ENCODE measurements around the gene SMTNL1.

SMTNL1 gene

DNA sequence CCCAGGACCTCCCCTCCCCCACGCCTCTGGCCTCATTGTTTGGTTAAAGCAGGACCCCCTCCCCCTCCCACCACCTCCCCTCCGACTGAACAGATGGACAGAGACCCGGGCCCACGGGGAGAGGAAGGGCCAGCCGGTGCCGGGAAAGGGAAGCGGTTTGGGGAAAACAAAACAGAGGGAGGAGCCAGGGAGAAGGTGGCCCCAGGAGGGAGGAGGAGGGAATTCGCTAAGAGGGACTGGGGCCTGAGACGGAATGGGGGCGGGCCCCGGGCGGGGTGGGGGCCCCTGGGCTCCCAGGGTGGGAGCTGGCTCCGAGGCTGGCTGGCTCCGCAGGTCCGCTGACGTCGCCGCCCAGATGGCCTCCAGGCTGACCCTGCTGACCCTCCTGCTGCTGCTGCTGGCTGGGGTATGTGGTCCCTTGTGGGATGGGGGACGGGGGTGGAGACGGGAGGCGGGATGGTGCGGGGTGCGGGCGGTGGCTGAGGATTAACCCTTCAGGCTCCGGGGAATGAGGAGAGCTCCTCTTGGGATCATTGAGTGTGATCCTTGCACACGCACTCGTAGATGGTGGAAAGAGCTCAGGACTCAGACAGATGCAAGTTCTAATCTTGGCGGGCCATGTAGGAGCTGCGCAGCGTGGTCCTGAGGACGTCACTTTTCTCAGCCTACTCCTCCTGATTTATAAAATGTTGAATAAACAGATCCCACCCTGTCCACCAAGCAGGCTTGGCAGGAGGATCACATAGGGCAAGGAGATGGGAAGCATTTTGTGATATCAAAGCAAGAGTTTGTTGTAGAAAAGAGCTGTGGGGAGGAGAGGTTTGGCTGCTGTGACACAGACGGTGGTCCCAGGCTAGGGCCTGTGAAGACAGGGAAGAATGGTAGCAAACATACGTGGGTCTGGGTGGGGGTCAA, 60.8 kb downstream of the SMTNL1 start:
- H3K4me3 ChIP-seq (ENCODE audit: control insufficient read depth in 1 of 7, extremely low read depth in 1 of 7, insufficient read depth in 4 of 7, low read depth in 2 of 7, low read length in 6 of 7) = peak overlapping the region; percentile 28 to 81 (median 70)
- no peaks in the 10 kb centered on the region for H3K27me3 ChIP-seq (replicated peaks in 2 of 5; ENCODE audit: control insufficient read depth in 4 of 5, insufficient read depth in 5 of 5, low read length in 4 of 5)
- no peak overlapping the region for H3K27ac ChIP-seq (ENCODE audit: insufficient read depth in 1 of 2, low read depth in 1 of 2, low read length in 2 of 2, poor library complexity in 1 of 2, severe bottlenecking in 2 of 2)
- H3K36me3 ChIP-seq (ENCODE audit: control insufficient read depth in 4 of 4, insufficient read depth in 4 of 4, low read length in 3 of 4) = peaks cover 0 to 8% (median 3%) of the 10 kb centered on the region in 4 experiments
- 0% methylated on average over 27 of the region's 33 CpGs for WGBS (ENCODE audit: insufficient coverage)
- no peaks in the 10 kb centered on the region for H3K9me3 ChIP-seq (ENCODE audit: control extremely low read depth in 1 of 5, control insufficient read depth in 4 of 5, insufficient read depth in 2 of 5, low read depth in 1 of 5, low read length in 4 of 5)
- ChIA-PET POLR2A (no interaction called here), CTCF (interaction anchor here (0.9 to 7.6 kb wide), 9 partner anchors 17 to 46 kb away, joined by 3 to 64 read pairs (median 4); partner anchors contain the start of gene UBE2L6)
- H3K4me1 ChIP-seq (ENCODE audit: control extremely low read depth in 1 of 4, control insufficient read depth in 4 of 4, insufficient read depth in 4 of 4, low read length in 3 of 4) = peaks cover 0 to 26% (median 24%) of the 10 kb centered on the region in 4 experiments
- DNase-seq = peak in 2 of 3 donors; percentile 24 to 31

DNA sequence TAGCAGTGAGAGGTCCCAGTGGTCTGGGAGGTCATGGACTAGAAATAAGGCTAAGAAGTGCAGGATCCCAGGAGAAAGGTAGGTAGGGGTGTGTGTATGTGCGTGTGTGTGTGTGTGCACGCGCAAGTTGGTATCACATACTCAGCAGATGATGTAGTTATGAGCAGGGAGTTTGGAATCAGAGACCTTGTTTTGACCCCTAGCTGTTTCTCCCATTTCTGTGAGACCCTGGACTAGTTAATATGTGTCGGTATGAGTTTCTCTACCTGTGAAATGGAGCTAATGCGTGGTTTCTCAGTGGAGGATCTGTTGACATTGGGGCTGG, 61.4 kb downstream of the SMTNL1 start:
- no peaks in the 10 kb centered on the region for H3K9me3 ChIP-seq (ENCODE audit: control extremely low read depth in 1 of 5, control insufficient read depth in 4 of 5, insufficient read depth in 2 of 5, low read depth in 1 of 5, low read length in 4 of 5)
- WGBS (ENCODE audit: insufficient coverage) = 52% methylated on average over 4 of the region's 5 CpGs
- H3K27ac ChIP-seq (ENCODE audit: insufficient read depth in 1 of 2, low read depth in 1 of 2, low read length in 2 of 2, poor library complexity in 1 of 2, severe bottlenecking in 2 of 2) = no peak overlapping the region
- H3K4me1 ChIP-seq (ENCODE audit: control extremely low read depth in 1 of 4, control insufficient read depth in 4 of 4, insufficient read depth in 4 of 4, low read length in 3 of 4) = peaks cover 0 to 30% (median 26%) of the 10 kb centered on the region in 4 experiments
- H3K27me3 ChIP-seq (replicated peaks in 2 of 5; ENCODE audit: control insufficient read depth in 4 of 5, insufficient read depth in 5 of 5, low read length in 4 of 5) = no peaks in the 10 kb centered on the region
- ChIA-PET CTCF (interaction anchor here (0.9 to 7.6 kb wide), 7 partner anchors 20 to 45 kb away, joined by 3 to 64 read pairs (median 4); partner anchors contain the start of gene UBE2L6), POLR2A (no interaction called here)
- peak overlapping the region; percentile 28 to 81 (median 70) for H3K4me3 ChIP-seq (ENCODE audit: control insufficient read depth in 1 of 7, extremely low read depth in 1 of 7, insufficient read depth in 4 of 7, low read depth in 2 of 7, low read length in 6 of 7)
- DNase-seq = no peak
- peaks cover 0 to 8% (median 3%) of the 10 kb centered on the region in 4 experiments for H3K36me3 ChIP-seq (ENCODE audit: control insufficient read depth in 4 of 4, insufficient read depth in 4 of 4, low read length in 3 of 4)

DNA sequence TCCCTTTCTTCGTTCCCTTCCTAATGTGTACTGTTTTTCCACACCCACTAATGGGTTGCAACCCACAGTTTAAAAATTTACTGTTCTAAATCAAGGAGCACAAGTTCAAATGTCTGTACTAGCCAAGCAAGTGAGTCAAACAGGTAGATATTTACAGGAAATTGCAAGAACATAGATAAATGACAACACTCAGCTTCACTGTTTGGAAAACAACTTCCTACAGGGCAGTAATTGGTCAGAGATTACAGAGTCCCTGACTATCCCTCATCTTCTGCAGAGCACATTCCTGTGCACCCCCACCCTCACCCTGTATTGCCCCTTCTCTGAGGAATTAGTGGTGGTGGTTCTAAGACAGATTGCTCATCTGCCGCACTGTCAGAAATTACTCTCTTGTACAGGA, 62.0 kb downstream of the SMTNL1 start:
- ChIA-PET CTCF (interaction anchor here (0.9 to 7.6 kb wide), 8 partner anchors 11 to 45 kb away, joined by 3 to 64 read pairs (median 4); partner anchors contain the start of gene UBE2L6), POLR2A (no interaction called here)
- Histone ChIP-seq H3K27me3 (replicated peaks in 2 of 5; ENCODE audit: control insufficient read depth in 4 of 5, insufficient read depth in 5 of 5, low read length in 4 of 5) (no peaks in the 10 kb centered on the region), H3K4me3 (ENCODE audit: control insufficient read depth in 1 of 7, extremely low read depth in 1 of 7, insufficient read depth in 4 of 7, low read depth in 2 of 7, low read length in 6 of 7) (peak overlapping the region in 5 of 7 experiments; percentile 30 to 81 (median 63)), H3K27ac (ENCODE audit: insufficient read depth in 1 of 2, low read depth in 1 of 2, low read length in 2 of 2, poor library complexity in 1 of 2, severe bottlenecking in 2 of 2) (no peak overlapping the region), H3K9me3 (ENCODE audit: control extremely low read depth in 1 of 5, control insufficient read depth in 4 of 5, insufficient read depth in 2 of 5, low read depth in 1 of 5, low read length in 4 of 5) (no peaks in the 10 kb centered on the region), H3K36me3 (ENCODE audit: control insufficient read depth in 4 of 4, insufficient read depth in 4 of 4, low read length in 3 of 4) (peaks cover 0 to 8% (median 3%) of the 10 kb centered on the region in 4 experiments), H3K4me1 (ENCODE audit: control extremely low read depth in 1 of 4, control insufficient read depth in 4 of 4, insufficient read depth in 4 of 4, low read length in 3 of 4) (peaks cover 0 to 36% (median 31%) of the 10 kb centered on the region in 4 experiments)
- 40% methylated on average over 1 of the region's 2 CpGs for WGBS (ENCODE audit: insufficient coverage)
- no peak for DNase-seq

Data from common myeloid progenitor, CD34-positive (primary cell).